Measurements from ENCODE around the gene NR2E1.
A peak's percentile ranks its signal among the peaks of the same experiment; 100 is the strongest.

The NR2E1 gene

DNA sequence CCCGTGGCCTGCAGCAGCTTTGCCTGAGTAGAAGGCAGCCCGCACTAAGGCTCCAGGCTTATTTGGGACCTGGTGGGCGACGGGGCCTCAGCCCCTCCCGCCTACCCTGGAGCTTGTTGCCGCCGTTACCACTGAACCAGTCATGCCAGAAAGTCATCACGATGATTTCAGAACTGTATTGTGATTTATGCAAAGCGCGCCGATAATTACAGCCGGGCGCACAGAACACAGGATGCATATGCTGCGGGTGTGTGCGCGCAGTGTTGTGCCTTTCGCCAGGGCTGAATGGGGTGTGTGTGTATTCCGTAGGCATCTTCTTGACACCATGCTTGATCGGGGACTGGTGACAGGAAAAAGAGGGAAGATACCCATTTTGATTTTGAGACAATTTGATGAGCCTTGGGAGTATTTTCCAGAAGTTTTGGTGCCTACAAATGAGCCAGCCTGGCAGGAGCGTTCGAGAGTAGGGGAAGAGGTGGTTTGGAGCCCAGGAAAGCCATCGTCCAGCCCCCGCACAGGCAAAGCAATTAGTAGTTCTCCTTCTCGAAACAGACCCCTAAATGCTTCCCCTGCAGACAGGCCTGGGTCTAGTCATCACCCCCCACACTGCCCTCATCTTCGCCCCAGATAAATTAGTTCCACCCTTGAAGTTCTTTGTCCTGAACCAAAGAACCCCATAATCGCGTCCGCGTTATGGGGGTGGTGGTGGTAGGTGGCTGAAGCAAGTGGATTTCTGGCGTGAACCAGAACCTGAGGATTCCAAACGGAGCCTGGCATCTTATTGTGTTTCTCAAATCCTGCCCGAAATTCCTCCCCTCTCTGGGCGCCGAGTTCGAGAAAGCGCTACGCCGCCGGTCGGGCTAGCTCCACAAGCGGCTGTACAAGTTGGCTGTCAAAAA lies 1.9 kb upstream of the NR2E1 start:
- CTCF ChIA-PET: no interaction called here

GRCh38 chr6:108164543-108164814 lies 1.3 kb upstream of the NR2E1 start:
- H3K27ac Mint-ChIP-seq: peak overlapping the region; percentile 81
- no peak overlapping the region for H3K4me3 Mint-ChIP-seq
- H3K27me3 Mint-ChIP-seq: peaks cover 98% of the 10 kb centered on the region
- no peak for DNase-seq
- H3K9me3 Mint-ChIP-seq: no peaks in the 10 kb centered on the region
- peaks cover 12% of the 10 kb centered on the region for H3K36me3 Mint-ChIP-seq
- CTCF ChIA-PET: no interaction called here
- H3K4me1 Mint-ChIP-seq: peaks cover 31% of the 10 kb centered on the region

More for the DNA sequence above, 1.9 kb upstream of the NR2E1 start:
- peaks cover 12% of the 10 kb centered on the region for H3K36me3 Mint-ChIP-seq
- H3K4me3 Mint-ChIP-seq: peak overlapping the region; percentile 19
- DNase-seq: no peak
- H3K27me3 Mint-ChIP-seq: peaks cover 95% of the 10 kb centered on the region
- H3K9me3 Mint-ChIP-seq: no peaks in the 10 kb centered on the region
- peaks cover 27% of the 10 kb centered on the region for H3K4me1 Mint-ChIP-seq
- peak overlapping the region; percentile 81 for H3K27ac Mint-ChIP-seq

DNA sequence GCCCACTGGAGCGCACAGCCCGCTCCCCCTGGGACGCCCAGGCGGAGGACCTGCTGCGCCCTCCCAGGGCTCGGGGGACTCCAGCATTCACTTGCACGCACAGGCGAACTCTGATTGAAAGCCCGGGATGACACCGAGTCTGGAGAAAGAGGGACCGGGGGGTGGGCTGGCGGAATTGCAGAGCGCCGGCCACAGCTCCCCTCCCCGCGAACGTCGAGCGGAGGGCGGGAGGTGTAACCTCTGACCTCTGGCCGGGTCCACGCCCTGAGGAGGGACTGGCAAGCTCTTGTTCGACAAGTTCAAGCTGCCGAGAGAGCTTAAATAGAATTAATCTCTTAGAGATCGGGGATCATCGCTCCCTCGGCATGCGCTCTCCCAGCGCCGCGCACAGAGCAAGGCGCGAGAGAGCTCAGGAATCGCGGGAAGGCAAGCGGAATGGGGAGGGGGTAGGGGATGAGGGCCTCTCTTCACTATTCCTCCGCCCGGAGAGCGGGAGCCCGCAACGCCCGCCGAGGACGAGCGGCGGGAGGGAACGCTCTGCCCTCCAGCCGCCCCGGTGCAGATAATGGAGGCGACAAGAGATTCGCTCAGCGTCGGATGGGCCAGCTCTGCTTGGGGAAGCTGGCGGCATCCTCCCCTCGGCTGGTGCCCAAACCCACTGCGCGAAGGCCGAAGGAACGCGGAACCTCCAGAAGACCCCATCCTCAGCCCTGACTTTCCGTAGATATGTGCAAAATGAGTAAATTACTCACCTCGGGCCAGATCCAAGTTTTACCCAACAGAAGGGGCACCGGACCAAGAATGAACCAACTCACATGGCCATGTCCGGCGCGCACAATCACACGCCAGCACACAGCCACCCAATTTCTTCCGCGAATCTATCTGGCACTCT lies 761 bp upstream of the NR2E1 start:
- Mint-ChIP-seq H3K36me3 (peaks cover 12% of the 10 kb centered on the region), H3K27me3 (peaks cover 100% of the 10 kb centered on the region), H3K27ac (peak overlapping the region; percentile 81), H3K4me1 (peaks cover 31% of the 10 kb centered on the region), H3K4me3 (peak overlapping the region; percentile 44), H3K9me3 (no peaks in the 10 kb centered on the region)
- no peak for DNase-seq
- CTCF ChIA-PET: interaction anchor here (1.1 kb wide), 1 partner anchor 328 kb away, joined by 3 read pairs; no protein-coding TSS in a partner anchor

DNA sequence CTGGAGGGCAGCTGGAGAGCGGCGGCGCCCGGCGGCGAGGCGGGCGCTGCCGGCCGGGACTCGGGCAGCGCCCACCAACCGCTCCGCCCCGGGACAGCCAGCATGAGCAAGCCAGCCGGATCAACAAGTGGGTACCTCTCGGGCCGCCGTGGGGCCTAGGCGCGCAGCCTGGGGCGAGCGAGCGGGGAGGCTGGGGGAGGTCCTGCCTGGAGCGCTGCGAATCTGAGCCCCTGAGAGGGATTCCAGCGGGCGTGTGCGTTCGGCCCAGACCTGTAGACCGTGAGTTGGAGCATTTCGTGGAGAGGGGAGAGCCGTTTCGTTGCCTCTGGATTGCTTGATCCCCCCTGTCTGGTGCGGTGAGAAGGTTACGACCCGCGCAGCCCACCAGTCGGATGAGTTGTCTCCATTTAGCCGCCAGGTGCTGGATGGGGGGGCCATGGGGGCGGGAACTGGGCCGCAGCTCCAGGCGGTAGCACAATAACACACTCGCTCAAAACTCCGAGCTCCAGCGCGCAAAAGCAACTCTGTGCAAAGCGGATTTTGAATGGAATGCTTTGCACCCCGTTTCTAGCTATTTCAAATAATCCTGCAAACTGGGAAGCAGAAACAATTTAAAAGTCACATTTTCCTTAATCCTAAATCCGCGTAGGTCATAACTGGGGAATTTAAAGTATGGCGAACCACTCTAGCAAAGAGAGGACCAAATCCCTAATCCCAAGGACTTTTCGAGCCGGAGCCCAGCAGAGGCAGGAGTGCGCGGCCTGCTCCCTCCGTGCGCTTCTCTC lies 1.0 kb downstream of the NR2E1 start:
- no peak for DNase-seq
- Mint-ChIP-seq H3K4me3 (peak overlapping the region; percentile 28), H3K27ac (peak overlapping the region; percentile 78), H3K36me3 (peaks cover 12% of the 10 kb centered on the region), H3K4me1 (peaks cover 37% of the 10 kb centered on the region), H3K27me3 (peaks cover 100% of the 10 kb centered on the region), H3K9me3 (no peaks in the 10 kb centered on the region)
- CTCF ChIA-PET: no interaction called here

- H3K27ac Mint-ChIP-seq: peak overlapping the region; percentile 78
These were observed 1.7 kb downstream of the NR2E1 start for GRCh38 chr6:108167449-108168089.

GRCh38 chr6:108168090-108168463 lies 2.3 kb downstream of the NR2E1 start:
- Mint-ChIP-seq H3K4me1 (peaks cover 37% of the 10 kb centered on the region), H3K27me3 (peaks cover 100% of the 10 kb centered on the region), H3K4me3 (no peak overlapping the region), H3K36me3 (peaks cover 12% of the 10 kb centered on the region), H3K27ac (no peak overlapping the region), H3K9me3 (no peaks in the 10 kb centered on the region)
- no peak for DNase-seq
- CTCF ChIA-PET: no interaction called here

More at GRCh38 chr6:108167449-108168089, 1.7 kb downstream of the NR2E1 start:
- Mint-ChIP-seq H3K9me3 (no peaks in the 10 kb centered on the region), H3K36me3 (peaks cover 12% of the 10 kb centered on the region), H3K4me1 (peaks cover 37% of the 10 kb centered on the region), H3K4me3 (peak overlapping the region; percentile 28), H3K27me3 (peaks cover 100% of the 10 kb centered on the region)
- no peak for DNase-seq
- CTCF ChIA-PET: no interaction called here

DNA sequence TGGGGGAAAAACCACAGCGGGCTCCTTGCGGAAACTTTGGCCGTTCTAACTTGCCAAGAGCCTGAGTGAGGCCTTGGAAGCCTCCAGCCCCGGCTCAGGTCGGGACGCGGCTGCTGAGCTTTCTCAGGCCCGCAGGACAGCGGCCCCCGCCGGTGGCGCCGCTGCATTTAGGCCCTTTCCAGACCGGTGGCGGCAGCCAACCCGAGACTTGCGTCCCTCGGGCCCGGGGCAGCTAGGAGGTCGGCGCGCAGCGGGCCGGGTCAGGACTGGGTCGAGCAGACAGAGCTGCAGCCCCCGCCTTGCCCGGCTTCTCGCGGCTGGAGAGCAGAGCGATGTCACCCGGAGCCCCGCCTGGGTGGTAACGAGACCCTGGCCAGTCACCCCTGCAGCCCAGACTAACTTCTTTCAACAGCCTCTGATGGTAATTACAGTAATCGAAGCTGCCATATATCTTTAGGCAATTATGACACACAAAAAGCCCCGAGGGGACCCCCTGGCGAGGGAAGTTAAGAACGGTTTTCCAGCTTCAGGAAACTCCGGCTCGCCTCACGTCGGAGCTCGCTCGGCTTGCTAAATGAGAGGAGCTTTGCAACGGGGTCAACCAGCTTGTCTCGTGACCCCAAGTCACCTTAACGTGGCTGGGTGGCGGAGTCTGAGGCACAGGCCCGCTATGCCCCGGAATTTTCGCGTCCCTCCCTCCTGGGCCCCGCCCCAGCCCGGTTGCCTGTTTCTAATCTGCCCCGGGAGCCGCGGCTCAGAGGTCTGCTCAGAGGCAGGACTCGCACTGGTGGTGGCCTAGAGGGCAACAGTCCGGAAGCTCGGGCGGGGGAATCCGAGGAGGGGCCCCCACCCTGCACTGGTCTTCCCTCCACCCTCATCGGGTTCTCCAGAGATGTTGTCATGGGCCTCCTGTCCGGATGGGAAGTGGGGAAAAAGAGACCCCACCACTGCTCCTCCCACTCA lies 3.0 kb downstream of the NR2E1 start:
- CTCF ChIA-PET: no interaction called here
- Mint-ChIP-seq H3K27me3 (peaks cover 94% of the 10 kb centered on the region), H3K4me1 (peaks cover 34% of the 10 kb centered on the region), H3K27ac (peak overlapping the region; percentile 33), H3K9me3 (no peaks in the 10 kb centered on the region), H3K36me3 (peaks cover 12% of the 10 kb centered on the region), H3K4me3 (no peak overlapping the region)
- no peak for DNase-seq

GRCh38 chr6:108169464-108170331 lies 3.9 kb downstream of the NR2E1 start:
- no peak for DNase-seq
- CTCF ChIA-PET: no interaction called here

DNA sequence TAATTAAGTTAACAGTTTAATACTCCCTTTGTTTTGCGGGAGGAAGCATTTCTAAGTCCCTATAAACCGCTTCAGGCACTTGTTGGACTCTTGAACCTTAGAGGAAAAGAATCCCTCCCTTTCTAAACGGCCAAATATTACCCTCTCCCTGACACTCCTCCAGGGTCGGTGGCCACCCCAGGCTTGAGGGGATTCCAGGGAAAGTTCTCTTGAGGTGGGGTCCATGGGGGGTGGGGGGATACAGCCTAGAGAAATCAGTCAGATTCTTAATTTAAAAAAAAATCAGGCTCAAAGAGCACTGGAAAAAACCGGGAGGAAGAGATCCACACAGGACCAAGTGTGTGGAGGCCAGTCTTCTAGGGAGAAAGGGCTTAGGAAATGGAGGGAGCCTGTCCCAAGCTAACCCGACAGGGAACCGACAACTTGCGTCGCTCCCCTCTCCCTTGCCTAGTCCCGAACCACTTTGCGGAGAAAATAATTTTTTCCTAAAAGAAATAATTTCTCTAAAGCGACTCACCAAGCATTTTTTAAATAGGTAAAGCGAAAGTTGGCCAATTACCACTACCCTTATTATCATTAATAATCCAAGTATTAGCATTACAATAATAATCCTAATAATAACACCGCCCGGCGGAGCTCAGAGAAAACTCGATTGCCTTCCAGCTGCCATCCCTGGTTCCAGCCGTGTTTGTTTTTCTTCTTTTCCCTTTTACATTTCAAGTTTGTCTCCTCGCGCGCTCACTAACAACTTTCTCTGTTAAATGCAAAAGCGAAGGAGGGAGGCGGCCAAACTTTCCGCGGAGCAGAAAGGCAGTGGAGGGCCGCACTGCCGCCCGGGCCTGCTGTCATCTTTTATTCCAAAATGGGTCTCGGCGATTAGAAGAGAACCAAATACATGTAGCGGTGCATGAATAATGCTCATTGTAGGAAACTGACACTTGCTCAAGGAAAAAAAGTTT lies 4.8 kb downstream of the NR2E1 start:
- CTCF ChIA-PET: no interaction called here
- no peak for DNase-seq
- Mint-ChIP-seq H3K4me3 (peak overlapping the region; percentile 21), H3K9me3 (no peaks in the 10 kb centered on the region), H3K27ac (peak overlapping the region; percentile 60), H3K4me1 (peaks cover 34% of the 10 kb centered on the region), H3K36me3 (peaks cover 8% of the 10 kb centered on the region), H3K27me3 (peaks cover 94% of the 10 kb centered on the region)

More at GRCh38 chr6:108169464-108170331, 3.9 kb downstream of the NR2E1 start:
- Mint-ChIP-seq H3K9me3 (no peaks in the 10 kb centered on the region), H3K4me1 (peaks cover 32% of the 10 kb centered on the region), H3K36me3 (peaks cover 12% of the 10 kb centered on the region), H3K4me3 (no peak overlapping the region), H3K27me3 (peaks cover 94% of the 10 kb centered on the region), H3K27ac (peak overlapping the region; percentile 33)

- Mint-ChIP-seq H3K27ac (peak overlapping the region; percentile 60), H3K4me1 (peaks cover 33% of the 10 kb centered on the region), H3K4me3 (peak overlapping the region; percentile 23), H3K36me3 (peaks cover 6% of the 10 kb centered on the region), H3K9me3 (no peaks in the 10 kb centered on the region), H3K27me3 (peaks cover 94% of the 10 kb centered on the region)
- CTCF ChIA-PET: interaction anchor here (1.3 kb wide), 1 partner anchor 320 kb away, joined by 4 read pairs; no protein-coding TSS in a partner anchor
- no peak for DNase-seq
These were observed 5.6 kb downstream of the NR2E1 start for GRCh38 chr6:108171291-108171917.
